OCI-LY1 (cell line): ENCODE measurements around the gene NOX3.

Experiments
- EZH2 ChIP-seq: fragments of 200-600 bp; sonication (generic), shearing (Covaris generic); IDR thresholded peaks from 2 replicates; pipeline ENCODE4 v1.8.0; 2017; ENCODE audit warnings: borderline replicate concordance, mixed run types, mild to moderate bottlenecking, antibody characterized with exemption, low read length, moderate library complexity, mixed read lengths
- TF ChIP-seq, protein P1 (sequence below): fragments of 200-600 bp; sonication (generic), shearing (Covaris generic); IDR thresholded peaks from 2 replicates; pipeline ENCODE4 v1.5.1; 2017; ENCODE audit warnings: mild to moderate bottlenecking, antibody characterized with exemption, low read length, moderate library complexity, mixed read lengths

DNA sequence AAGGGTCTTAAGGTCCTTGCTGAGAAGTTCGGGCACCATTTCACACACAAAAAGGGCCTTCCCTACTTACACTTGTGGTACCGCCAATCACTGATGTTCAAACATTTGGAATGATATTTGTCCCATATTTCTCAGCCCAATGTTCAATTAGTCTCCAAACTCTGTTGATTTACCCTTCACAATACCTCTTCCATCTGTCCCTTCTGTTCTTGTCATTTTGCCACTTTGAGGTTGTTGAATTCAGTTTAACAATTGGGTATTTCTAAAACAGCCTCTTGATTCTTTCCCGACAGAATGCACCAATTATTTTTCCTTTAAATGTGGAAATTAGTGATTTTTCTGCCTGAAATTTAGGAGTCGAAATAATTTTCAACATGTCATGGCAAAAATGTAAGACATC lies 46.2 kb downstream of the NOX3 start:
- TF ChIP-seq, protein P1, sequence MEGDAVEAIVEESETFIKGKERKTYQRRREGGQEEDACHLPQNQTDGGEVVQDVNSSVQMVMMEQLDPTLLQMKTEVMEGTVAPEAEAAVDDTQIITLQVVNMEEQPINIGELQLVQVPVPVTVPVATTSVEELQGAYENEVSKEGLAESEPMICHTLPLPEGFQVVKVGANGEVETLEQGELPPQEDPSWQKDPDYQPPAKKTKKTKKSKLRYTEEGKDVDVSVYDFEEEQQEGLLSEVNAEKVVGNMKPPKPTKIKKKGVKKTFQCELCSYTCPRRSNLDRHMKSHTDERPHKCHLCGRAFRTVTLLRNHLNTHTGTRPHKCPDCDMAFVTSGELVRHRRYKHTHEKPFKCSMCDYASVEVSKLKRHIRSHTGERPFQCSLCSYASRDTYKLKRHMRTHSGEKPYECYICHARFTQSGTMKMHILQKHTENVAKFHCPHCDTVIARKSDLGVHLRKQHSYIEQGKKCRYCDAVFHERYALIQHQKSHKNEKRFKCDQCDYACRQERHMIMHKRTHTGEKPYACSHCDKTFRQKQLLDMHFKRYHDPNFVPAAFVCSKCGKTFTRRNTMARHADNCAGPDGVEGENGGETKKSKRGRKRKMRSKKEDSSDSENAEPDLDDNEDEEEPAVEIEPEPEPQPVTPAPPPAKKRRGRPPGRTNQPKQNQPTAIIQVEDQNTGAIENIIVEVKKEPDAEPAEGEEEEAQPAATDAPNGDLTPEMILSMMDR: no peak
- TF ChIP-seq EZH2: no peak
